Measurements from ENCODE around the gene FMNL2. TPM values are rescaled to one million over a fixed set of nuclear protein-coding genes. Genes with fewer than 3 reads are reported as not detected.

Gene FMNL2
- total RNA-seq, 1 experiment from 2014 or later = 33.6 TPM

GRCh38 chr2:152475982-152476381 is 141.0 kb downstream of the FMNL2 start:
- H3K9me3 ChIP-seq (ENCODE audit: control insufficient read depth, low read depth, low read length) = no peaks in the 10 kb centered on the region
- H2BK120ac ChIP-seq (ENCODE audit: low read depth, low read length, poor library complexity, severe bottlenecking) = no peak overlapping the region
- no peak overlapping the region for H3K23ac ChIP-seq (ENCODE audit: insufficient read length, low read depth, low read length)
- no peaks in the 10 kb centered on the region for H3K23me2 ChIP-seq (ENCODE audit: insufficient read length, low read depth, low read length, poor library complexity, severe bottlenecking)
- H3K4me1 ChIP-seq (ENCODE audit: insufficient read depth, low read length) = peaks cover 7% of the 10 kb centered on the region; the same call in 1 of the 2 replicates
- Mint-ChIP-seq H3K27ac (no peak overlapping the region), H3K27me3 (ENCODE audit: low read depth) (no peaks in the 10 kb centered on the region), H3K9me3 (no peaks in the 10 kb centered on the region), H3K4me1 (peaks cover 20 to 21% of the 10 kb centered on the region in 2 experiments), H3K36me3 (ENCODE audit: insufficient read depth in 1 of 3, low read depth in 3 of 3) (no peaks in the 10 kb centered on the region), H3K4me3 (no peak overlapping the region)
- no peak overlapping the region for H3T11ph ChIP-seq (ENCODE audit: low read length)
- no peak overlapping the region for H2AK5ac ChIP-seq (ENCODE audit: insufficient read length, low read length)
- no peak overlapping the region for H4K8ac ChIP-seq (replicated peaks; ENCODE audit: insufficient read length, low read depth, low read length)
- no peak overlapping the region for H3K18ac ChIP-seq (ENCODE audit: insufficient read length, low read depth, low read length)
- no peak overlapping the region for H2AFZ ChIP-seq (ENCODE audit: low read length)
- no peak overlapping the region for H2BK15ac ChIP-seq (ENCODE audit: low read depth, low read length)
- TF ChIP-seq CTCF (conservative IDR thresholded peaks at IDR 0.05) = no peak
- no peak overlapping the region for H3K4me2 ChIP-seq (ENCODE audit: insufficient read depth, insufficient read length, low read length)
- H3K79me1 ChIP-seq (ENCODE audit: insufficient read depth, low read depth, low read length, poor library complexity, severe bottlenecking) = peaks cover 3% of the 10 kb centered on the region
- no peak overlapping the region for H3K14ac ChIP-seq (ENCODE audit: insufficient read depth, low read length)
- H2BK5ac ChIP-seq (ENCODE audit: insufficient read length, low read length) = no peak overlapping the region
- no peak for DNase-seq
- no peak overlapping the region for H3K4ac ChIP-seq (ENCODE audit: low read depth, low read length)
- H4K91ac ChIP-seq (ENCODE audit: insufficient read length, low read depth, low read length) = no peak overlapping the region
- no peaks in the 10 kb centered on the region for H3K27me3 ChIP-seq (ENCODE audit: insufficient read depth, low read length)
- H3K27ac ChIP-seq (ENCODE audit: insufficient read length, low read depth, low read length) = no peak overlapping the region
- H4K20me1 ChIP-seq (ENCODE audit: control insufficient read depth, insufficient read depth, insufficient read length) = no peaks in the 10 kb centered on the region
- no peak overlapping the region for H4K5ac ChIP-seq (ENCODE audit: insufficient read length, low read depth, low read length)
- no peak overlapping the region for H2BK12ac ChIP-seq (ENCODE audit: insufficient read length, low read depth, low read length)
- peaks cover 4% of the 10 kb centered on the region; the same call in 1 of the 2 replicates for H3K79me2 ChIP-seq (ENCODE audit: insufficient read depth, low read length)
- no peak overlapping the region for H2BK20ac ChIP-seq (ENCODE audit: low read depth, low read length, poor library complexity, severe bottlenecking)
- no peak overlapping the region for H3K9ac ChIP-seq (ENCODE audit: extremely low read depth, insufficient read length, low read length)
- H3K56ac ChIP-seq (ENCODE audit: insufficient read length, low read depth, low read length) = no peak overlapping the region

Data from H9 (cell line).